Smooth muscle cell (in vitro differentiated cells): Measurements from ENCODE around the gene KRT34. TPM values are rescaled to one million over a fixed set of nuclear protein-coding genes. Genes with fewer than 3 reads are reported as not detected.
"Not testable (repeated sequence)": the region's sequence is repeated elsewhere in the genome, so short reads cannot be mapped to it uniquely, and the experiment has no call there.

ENCODE experiments used
- DNase-seq: peaks from one replicate; lab custom pipeline; 2025; ENCODE audit not compliant: unreplicated experiment; lab: John Stamatoyannopoulos, UW
- H2AFZ ChIP-seq: fragments of 200-600 bp; sonication (generic); 2 replicates; pipeline ENCODE4 v1.6.0; 2016; ENCODE audit warnings: antibody characterized with exemption, low read depth, mild to moderate bottlenecking
- H3F3A ChIP-seq: fragments of 200-600 bp; sonication (generic); 2 replicates; pipeline ENCODE4 v1.6.0; 2017; ENCODE audit warnings: antibody characterized with exemption, low read depth
- H3K27ac ChIP-seq: fragments of 200-600 bp; sonication (generic); 2 replicates; pipeline ENCODE4 v1.5.1; 2016; ENCODE audit warnings: low read depth, mild to moderate bottlenecking
- H3K27me3 ChIP-seq: fragments of 200-600 bp; sonication (generic); 2 replicates; pipeline ENCODE4 v1.6.1; 2016; ENCODE audit warnings: low read depth, mild to moderate bottlenecking
- H3K36me3 ChIP-seq: fragments of 200-600 bp; sonication (generic); 2 replicates; pipeline ENCODE4 v1.5.1; 2016; ENCODE audit warnings: low read depth
- H3K4me1 ChIP-seq: fragments of 200-600 bp; sonication (generic); 2 replicates; pipeline ENCODE4 v1.5.1; 2016; ENCODE audit warnings: low read depth
- H3K4me2 ChIP-seq: fragments of 200-600 bp; sonication (generic); 2 replicates; pipeline ENCODE4 v1.6.0; 2016; ENCODE audit warnings: mild to moderate bottlenecking
- H3K4me3 ChIP-seq: fragments of 200-600 bp; sonication (generic); 2 replicates; pipeline ENCODE4 v1.5.1; 2016; ENCODE audit warnings: mild to moderate bottlenecking
- H3K79me2 ChIP-seq: fragments of 200-600 bp; sonication (generic); 2 replicates; pipeline ENCODE4 v1.6.0; 2016; ENCODE audit warnings: low read depth, mild to moderate bottlenecking
- H3K9ac ChIP-seq: fragments of 200-600 bp; sonication (generic); 2 replicates; pipeline ENCODE4 v1.6.0; 2016; ENCODE audit warnings: low read depth
- H3K9me3 ChIP-seq: fragments of 200-600 bp; sonication (generic); replicated peaks from 2 replicates; pipeline ENCODE4 v1.5.1; 2016; ENCODE audit warnings: low read depth
- H4K20me1 ChIP-seq: fragments of 200-600 bp; sonication (generic); 2 replicates; pipeline ENCODE4 v1.6.0; 2016; ENCODE audit warnings: low read depth
- WGBS: methylation state at CpG from one replicate; pipeline ENCODE4 v1.1.7; 2016; ENCODE audit warnings: low lambda C conversion rate; 5-methylcytosine and 5-hydroxymethylcytosine counted together
- polyA plus RNA-seq: library from polyadenylated mRNA; unstranded; fragments of >200 nt; fragmentation: Nextera tagmentation; extraction: Ambion mirVana; gene quantifications from 2 replicates; pipeline ENCODE4 v1.2.1, GENCODE V29; 2016
- total RNA-seq: library from RNA; depleted of rRNA; stranded (reverse); fragments of >200 nt; gene quantifications from 2 replicates; pipeline ENCODE4 v1.2.3, GENCODE V29; 2014
- TF ChIP-seq, protein P1 (sequence below): fragments of 200-600 bp; sonication (generic); IDR thresholded peaks from 2 replicates; pipeline ENCODE4 v1.5.1; 2017; ENCODE audit warnings: borderline replicate concordance, mild to moderate bottlenecking, antibody characterized with exemption; ENCODE audit not compliant: insufficient read depth, poor library complexity, severe bottlenecking

The KRT34 gene
- total and polyA plus RNA-seq, 2 experiments from 2014 or later, result 5.3 to 23.1 TPM

DNA sequence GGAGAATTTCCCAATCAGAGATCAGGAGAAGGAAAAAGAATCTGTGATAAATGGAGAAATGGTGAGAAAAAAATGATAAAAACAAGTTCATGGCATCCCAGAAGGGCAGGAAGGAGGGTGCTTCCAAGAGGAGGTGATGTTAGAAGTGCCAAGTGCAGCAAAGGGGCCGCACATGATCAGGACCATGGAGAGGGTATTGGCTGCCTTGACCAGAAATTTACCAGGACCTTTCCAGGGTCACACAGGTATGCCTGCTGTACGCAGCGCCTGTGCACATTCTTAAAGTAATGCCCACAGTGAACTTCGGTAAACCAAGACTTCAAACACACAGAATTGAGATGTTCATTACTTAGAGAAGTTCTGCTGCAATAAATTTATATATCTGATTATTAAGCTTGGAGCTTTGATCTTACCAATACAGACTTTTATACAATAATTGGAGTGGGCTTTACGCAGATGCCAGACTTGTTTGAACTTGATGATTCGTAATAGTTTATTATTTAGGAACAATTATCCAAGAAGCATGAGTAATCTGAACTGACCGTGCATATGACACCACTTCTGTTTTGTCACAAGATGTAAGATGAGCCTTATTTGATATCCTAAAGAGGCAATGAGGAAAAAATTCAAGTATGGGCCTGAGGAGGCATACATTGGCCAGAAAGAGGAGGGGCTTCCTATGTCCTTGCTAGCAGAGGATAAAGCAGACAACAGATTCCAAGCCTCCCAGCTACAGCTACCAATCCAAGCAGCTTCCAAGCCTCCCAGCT lies 29.3 kb downstream of the KRT34 start:
- no peak for DNase-seq
- WGBS, result 79% methylated on average over 7 of the region's 7 CpGs
- no peaks in the 10 kb centered on the region for H3K27me3 ChIP-seq
- H3F3A ChIP-seq, result no peaks in the 10 kb centered on the region
- no peaks in the 10 kb centered on the region for H4K20me1 ChIP-seq
- no peak overlapping the region for H3K9ac ChIP-seq
- no peak overlapping the region for H3K4me3 ChIP-seq
- no peaks in the 10 kb centered on the region for H3K79me2 ChIP-seq
- H2AFZ ChIP-seq, result no peak overlapping the region
- no peaks in the 10 kb centered on the region for H3K36me3 ChIP-seq
- TF ChIP-seq, protein P1, sequence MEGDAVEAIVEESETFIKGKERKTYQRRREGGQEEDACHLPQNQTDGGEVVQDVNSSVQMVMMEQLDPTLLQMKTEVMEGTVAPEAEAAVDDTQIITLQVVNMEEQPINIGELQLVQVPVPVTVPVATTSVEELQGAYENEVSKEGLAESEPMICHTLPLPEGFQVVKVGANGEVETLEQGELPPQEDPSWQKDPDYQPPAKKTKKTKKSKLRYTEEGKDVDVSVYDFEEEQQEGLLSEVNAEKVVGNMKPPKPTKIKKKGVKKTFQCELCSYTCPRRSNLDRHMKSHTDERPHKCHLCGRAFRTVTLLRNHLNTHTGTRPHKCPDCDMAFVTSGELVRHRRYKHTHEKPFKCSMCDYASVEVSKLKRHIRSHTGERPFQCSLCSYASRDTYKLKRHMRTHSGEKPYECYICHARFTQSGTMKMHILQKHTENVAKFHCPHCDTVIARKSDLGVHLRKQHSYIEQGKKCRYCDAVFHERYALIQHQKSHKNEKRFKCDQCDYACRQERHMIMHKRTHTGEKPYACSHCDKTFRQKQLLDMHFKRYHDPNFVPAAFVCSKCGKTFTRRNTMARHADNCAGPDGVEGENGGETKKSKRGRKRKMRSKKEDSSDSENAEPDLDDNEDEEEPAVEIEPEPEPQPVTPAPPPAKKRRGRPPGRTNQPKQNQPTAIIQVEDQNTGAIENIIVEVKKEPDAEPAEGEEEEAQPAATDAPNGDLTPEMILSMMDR, result no peak
- no peak overlapping the region for H3K27ac ChIP-seq
- H3K9me3 ChIP-seq, result no peaks in the 10 kb centered on the region
- no peaks in the 10 kb centered on the region for H3K4me1 ChIP-seq
- H3K4me2 ChIP-seq, result no peak overlapping the region

DNA sequence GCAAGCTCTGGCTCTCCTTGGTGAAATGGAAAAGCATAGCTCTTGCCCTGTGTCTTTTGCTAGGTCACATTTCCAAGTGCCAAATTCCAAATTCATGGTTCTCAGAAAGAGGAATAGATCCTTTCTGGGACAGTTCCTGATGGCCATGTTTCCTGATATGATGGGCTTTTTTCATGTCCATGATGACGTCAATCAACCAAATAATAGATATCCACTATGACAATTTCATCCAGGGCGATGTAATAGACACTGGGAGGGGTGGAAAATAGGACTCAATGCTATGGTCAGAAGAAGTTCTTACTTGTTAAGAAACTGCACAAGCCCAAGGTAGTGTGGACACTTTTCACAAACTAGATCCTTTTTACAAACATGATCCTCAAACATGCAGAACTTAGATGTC lies 30.9 kb downstream of the KRT34 start:
- Histone ChIP-seq H3K4me3 (no peak overlapping the region), H3K4me2 (no peak overlapping the region), H3K4me1 (no peaks in the 10 kb centered on the region), H4K20me1 (no peaks in the 10 kb centered on the region), H3K79me2 (no peaks in the 10 kb centered on the region), H3K36me3 (no peaks in the 10 kb centered on the region), H3K27ac (no peak overlapping the region), H3F3A (no peaks in the 10 kb centered on the region), H3K27me3 (no peaks in the 10 kb centered on the region), H3K9me3 (no peaks in the 10 kb centered on the region), H3K9ac (no peak overlapping the region), H2AFZ (no peak overlapping the region)
- 86% methylated on average over 2 of the region's 2 CpGs for WGBS
- TF ChIP-seq, protein P1, result no peak
- no peak for DNase-seq

DNA sequence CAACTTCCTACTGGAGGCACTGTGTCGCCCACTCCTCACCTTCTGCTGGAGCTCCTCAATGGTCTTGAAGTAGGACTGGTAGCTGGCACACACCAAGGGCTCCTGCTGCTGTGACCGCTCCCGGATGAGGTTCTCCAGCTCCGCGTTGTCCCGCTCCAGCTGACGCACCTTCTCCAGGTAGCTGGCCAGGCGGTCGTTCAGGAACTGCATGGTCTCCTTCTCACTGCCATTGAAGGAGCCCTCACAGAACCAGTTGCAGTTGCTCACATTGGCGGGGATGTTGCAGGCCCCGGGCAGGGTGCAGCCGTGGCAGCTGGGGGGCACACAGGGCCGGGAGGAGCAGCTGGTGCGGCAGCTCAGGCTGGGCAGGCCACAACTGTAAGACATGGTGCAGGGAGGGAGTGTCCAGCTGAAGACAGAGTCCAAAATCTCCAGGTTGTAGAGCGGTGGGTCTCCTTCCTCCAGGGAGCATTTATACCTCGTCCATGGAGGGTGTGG lies 31.7 kb downstream of the KRT34 start, which contains the start of gene KRT33A:
KRT33A (minus strand) TSS at position 448 of the 498 bp plus-strand sequence; CDS start at position 387, 61 bp downstream.
- 91% methylated on average over 16 of the region's 16 CpGs for WGBS
- H3K9me3 ChIP-seq, DNase-seq: not testable (repeated sequence)

DNA sequence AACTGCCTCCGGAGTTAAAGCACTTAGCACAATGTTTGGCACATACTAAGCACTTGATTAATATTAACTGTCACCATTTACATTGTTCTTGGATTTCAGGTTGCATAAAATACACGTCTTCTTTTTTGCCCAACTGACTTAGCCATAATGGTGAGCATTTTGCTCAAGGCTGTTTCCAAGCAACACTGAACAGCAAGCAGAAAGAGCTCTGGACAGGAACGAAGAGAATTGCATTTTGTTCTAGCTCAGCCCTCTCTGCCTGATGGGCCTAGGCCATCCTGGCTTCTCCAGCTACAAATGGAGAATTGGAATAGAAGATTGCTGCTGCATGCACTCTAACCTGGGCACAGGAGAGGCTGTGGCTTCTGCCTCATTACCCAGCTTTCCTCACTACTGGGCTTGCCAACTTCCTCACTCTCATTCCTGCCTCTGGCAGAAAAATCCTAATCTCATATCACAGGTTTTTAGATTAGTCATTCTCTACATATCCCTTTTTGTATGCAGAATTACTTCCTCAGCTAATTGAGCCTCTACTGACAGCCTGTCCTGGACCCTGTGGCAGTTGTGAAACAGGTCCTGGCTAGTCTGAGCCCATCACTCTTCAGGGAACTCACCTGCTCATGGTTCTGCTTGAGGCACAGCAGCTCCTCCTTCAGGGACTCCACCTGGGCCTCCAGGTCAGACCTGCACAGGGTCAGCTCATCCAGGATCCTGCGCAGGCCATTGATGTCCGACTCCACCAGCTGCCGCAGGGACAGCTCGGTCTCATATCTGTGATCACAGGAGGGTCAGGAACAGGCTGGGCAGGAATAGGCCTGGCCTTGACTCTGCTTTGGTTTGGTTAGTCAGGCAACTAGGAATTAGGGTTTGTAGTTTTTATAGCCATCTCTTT lies 34.0 kb downstream of the KRT34 start:
- H4K20me1 ChIP-seq, result no peaks in the 10 kb centered on the region
- no peak overlapping the region for H3K9ac ChIP-seq
- H3K4me2 ChIP-seq, result no peak overlapping the region
- H3K4me1 ChIP-seq, result no peaks in the 10 kb centered on the region
- no peaks in the 10 kb centered on the region for H3F3A ChIP-seq
- TF ChIP-seq, protein P1, result no peak
- WGBS, result 81% methylated on average over 7 of the region's 7 CpGs
- no peak overlapping the region for H2AFZ ChIP-seq
- no peak for DNase-seq
- no peaks in the 10 kb centered on the region for H3K79me2 ChIP-seq
- no peaks in the 10 kb centered on the region for H3K36me3 ChIP-seq
- no peak overlapping the region for H3K27ac ChIP-seq
- H3K4me3 ChIP-seq, result no peak overlapping the region
- no peaks in the 10 kb centered on the region for H3K9me3 ChIP-seq
- no peaks in the 10 kb centered on the region for H3K27me3 ChIP-seq

More for the DNA sequence above, 31.7 kb downstream of the KRT34 start, which contains the start of gene KRT33A:
- H3K4me3 ChIP-seq, H3K4me1 ChIP-seq, H3K9ac ChIP-seq, H3K27me3 ChIP-seq, H3K79me2 ChIP-seq, H3K4me2 ChIP-seq, H2AFZ ChIP-seq, H3K27ac ChIP-seq, H4K20me1 ChIP-seq, H3F3A ChIP-seq, H3K36me3 ChIP-seq: not testable (repeated sequence)

DNA sequence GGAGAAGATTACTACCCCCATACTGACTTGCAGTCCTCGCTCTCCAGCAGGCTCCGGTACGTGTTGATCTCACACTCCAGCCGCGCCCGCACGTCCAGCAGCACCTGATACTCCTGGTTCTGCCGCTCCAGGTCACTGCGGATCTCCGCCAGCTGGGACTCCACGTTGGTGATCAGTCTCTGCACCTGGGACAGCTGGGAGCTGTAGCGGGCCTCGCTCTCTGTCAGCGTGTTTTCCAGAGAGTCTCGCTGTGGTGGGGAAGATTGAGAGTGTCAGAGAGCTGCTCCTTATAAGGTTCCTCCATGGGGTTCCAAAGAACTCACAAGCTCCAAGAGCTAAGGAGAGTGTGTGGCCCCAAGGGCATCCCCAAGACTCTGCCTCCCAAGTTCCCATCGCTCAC lies 35.7 kb downstream of the KRT34 start:
- not testable (repeated sequence) for H4K20me1 ChIP-seq, H3K27ac ChIP-seq, H3K4me2 ChIP-seq, H3K9me3 ChIP-seq, DNase-seq, H2AFZ ChIP-seq, H3K4me1 ChIP-seq, H3K4me3 ChIP-seq, H3K36me3 ChIP-seq, H3K79me2 ChIP-seq, H3K9ac ChIP-seq, H3K27me3 ChIP-seq, H3F3A ChIP-seq
- WGBS, result 96% methylated on average over 16 of the region's 16 CpGs
